Endothelial cell of hepatic sinusoid (primary cell): ENCODE results near the gene TRIM14.

ENCODE experiments used
- in situ Hi-C: cut with HindIII; loops from 2 replicates; pipeline ENCODE4 v1.10.0; 2017; ENCODE audit warnings: low sequenced_read_pairs

Gene TRIM14

DNA sequence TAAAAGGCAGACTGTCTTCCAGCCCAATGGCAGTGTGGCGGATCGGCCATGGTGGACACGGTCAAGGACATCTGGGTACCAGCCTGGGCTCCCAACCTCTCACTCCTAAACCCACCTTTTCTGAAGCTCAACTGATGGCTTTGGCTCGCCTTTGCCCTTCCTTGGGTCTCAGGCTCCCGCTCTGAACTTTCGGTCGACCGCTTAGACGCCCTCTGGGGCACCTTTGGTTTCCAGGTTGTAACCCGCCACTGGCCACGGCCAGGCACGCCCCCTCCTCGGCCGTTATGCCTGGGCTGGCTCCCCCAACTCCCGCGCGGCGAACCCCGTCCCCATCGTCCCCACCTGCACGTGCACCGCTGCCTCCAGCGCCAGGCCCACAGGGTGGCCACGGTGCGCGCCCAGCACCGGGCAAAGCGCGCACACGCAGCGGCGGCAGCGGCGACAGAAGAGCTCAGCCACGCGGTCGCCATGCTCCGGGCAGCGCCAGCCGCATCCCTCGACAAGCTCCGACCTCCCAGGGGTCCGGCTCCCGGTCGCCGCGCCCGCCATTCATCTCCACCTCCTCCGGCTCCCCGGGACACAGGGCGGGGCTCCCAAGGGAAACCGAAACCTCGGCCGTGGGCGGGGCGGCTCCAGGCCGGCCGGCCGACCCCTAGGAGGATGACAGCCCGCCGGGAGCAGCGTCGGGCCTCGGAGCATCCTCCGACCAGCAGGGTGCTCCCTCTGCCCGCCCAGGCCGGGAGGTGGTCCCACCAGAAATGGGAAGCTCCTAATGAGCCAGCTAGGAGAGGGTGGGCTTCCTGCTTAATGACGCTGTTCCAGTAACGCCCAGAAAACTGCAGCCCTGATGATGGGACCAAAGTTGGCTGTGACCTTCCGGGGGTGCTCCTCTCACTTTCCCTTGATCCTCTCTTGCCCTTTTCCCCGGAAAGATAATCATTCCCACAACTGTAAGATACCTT is at the start of gene TRIM14:
Gene TRIM14, minus strand, starts transcription at position 583 of the 962 bp plus-strand sequence. Its CDS starts 34 bp downstream, at position 549.
- in situ Hi-C loops = no loop called here

- in situ Hi-C loops = no loop called here
Measured at GRCh38 chr9:98168153-98168780, 49.2 kb upstream of the TRIM14 start.

DNA sequence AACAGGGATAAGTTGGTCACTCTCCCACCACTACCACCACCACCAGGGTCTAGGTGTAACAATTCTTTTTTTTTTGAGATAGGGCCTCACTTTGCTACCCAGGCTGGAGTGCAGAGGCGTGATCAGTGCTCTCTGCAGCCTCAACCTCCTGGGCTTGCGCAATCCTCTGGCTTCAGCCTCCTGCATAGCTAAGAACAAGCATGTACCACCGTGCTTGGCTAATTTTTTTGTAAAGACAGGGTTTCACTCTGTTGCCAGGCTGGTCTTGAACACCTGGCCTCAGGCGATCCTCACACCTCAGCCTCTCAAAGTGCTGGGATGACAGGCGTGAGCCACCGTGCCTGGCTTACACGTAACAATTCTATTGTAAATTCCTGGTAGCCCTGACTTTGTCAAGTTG is 45.9 kb upstream of the TRIM14 start:
- in situ Hi-C loops = no loop called here

DNA sequence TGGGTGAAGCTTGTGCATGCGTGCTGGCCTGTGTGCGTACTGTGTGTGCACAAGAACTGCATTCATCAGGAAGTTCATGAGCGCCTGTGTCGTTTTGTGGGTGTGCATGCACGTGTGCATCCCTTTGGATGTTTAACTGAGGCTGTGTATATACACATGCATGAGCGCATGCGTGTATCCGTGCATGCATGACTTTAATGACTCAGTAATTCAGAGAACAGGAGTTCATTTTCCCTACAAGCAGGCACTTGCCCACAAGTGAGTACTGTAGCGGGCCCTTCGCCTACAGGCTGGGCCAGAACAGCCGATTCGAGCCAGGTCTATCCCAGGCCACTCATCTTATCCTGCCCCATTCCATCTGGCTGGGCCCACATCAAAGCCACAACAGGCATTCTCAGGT is 43.6 kb upstream of the TRIM14 start:
- in situ Hi-C loops = no loop called here

DNA sequence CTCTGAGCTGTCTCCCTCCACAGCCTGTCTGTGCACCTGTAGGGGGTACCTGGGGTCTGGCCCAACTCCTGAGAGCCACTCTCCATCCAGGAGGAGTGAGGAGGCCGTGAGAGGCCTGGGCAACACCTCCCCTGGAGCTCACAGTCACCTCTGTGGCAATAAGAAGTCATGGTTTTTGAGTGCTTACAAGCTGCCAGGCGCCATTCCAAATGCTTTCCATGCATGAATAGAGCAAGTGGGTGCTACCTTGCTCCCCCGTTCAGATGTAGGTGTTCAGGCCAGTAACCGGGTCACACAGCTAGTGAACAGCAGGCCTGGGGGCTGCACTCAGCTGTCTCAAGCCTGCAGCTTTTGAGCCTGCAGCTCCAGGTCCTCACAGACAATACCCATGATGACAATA is 42.8 kb upstream of the TRIM14 start:
- in situ Hi-C loops = no loop called here

- in situ Hi-C loops = no loop called here
Measured at GRCh38 chr9:98159790-98160189, 40.8 kb upstream of the TRIM14 start.

DNA sequence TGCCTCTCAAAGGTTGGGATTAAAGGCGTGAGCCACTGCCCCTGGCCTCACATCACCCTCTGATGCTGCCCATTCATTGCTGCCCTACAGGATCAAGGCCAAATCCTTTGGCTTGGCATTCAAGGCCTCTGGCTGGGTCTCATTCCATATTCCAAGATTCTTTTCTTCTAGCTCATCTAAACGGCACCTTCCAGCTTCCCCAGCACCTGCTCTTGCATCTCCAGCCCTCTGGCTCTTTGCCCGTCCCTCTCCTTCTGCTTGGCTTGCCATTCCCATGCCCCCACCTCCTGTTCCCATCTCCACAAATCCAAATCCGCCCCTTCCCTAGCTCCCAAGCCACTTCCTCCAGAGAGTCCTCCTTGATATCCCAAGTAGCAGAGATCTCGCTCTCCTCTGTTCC is 40.3 kb upstream of the TRIM14 start:
- in situ Hi-C loops = no loop called here

DNA sequence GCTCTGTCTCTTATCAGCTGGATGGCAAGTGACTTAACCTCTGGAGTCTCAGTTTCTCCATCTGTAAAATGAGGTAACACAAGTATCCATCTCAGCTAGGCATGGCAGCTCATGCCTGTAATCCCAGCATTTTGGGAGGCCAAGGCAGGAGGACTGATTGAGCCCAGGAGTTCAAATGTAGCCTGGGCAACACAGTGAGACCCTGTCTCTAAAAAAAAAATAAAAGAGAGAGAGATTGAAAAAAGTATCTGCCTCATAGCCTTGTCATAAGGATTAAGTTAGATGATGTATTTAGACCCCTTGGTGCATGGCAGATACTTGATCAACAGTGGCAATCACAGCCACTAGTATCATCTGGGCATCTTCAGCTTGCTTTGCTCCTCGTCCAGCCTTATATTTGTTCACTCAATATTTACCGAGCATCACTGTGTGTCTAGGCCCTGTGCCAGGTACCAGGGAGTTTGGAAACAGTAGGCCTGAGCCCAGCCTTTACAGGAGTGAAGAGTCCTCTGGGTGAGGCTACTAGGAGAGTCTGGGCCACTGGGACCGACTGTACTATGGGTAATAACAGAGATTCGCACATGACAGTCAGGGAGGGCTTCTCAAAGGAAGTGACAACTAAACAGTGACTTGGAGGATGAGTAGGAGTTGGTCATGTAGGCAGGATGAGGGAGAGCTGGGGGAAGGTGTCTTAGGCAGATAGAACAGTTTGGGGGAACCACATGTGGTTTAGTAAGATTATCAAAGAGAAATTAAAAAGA is 39.2 kb upstream of the TRIM14 start:
- in situ Hi-C loops = no loop called here

DNA sequence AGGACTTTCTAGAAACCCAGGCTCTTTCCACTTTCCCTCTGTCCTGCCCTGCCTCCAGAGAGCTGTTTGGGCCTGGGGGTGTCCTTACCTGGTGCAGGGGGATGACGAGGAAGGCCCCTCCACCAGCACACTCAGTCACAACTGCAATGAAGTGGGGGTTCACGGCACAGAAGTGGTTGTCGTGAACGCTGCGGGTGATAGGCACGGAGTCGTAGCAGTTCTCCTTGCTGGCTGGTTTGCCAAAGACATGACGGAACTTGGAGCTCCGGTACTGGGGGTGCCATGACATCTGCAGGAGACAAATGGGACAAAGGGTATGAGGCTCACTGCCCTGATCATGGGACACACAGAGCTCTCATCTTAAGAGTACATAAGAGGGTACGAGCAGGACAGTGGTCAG is 38.4 kb upstream of the TRIM14 start:
- in situ Hi-C loops = no loop called here

DNA sequence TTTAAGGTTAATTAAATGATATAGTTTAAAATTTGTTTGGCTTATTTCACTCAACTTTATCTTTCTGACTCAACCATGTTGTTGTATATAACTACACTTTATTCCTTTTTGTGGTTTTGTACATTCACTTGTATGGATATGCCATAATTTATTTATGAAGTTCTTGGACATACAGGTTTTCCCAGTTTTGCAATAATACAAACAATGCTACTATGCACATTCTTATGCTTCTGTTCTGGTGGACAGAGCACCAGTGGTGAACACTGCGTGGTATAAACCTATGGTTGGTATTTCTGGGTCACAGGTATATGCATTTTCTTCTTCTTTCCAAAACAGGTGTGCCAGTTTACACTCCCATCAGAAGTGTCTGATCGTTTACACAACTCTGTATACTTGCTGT is 35.7 kb upstream of the TRIM14 start:
- in situ Hi-C loops = no loop called here

GRCh38 chr9:98152526-98152925 is 33.5 kb upstream of the TRIM14 start:
- in situ Hi-C loops = no loop called here

GRCh38 chr9:98150721-98151120 is 31.7 kb upstream of the TRIM14 start:
- in situ Hi-C loops = no loop called here

DNA sequence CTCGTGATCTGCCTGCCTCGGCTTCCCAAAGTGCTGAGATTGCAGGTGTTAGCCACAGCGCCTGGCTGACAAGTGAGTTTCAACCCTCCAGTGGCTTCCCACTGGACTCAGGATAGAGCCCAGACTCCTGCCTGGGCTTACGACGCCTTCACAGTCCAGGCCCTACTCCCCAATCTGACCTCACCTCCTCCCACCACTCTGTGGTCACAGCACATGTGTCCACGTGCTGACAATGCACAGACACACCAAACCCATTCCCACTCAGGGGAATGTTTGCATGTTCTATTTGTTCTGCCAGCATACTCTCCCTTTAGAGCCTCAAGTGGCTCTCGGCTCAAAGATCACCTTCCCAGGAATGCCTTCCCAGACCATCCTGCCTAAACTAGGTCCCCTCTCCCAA is 31.1 kb upstream of the TRIM14 start:
- in situ Hi-C loops = no loop called here

GRCh38 chr9:98149422-98149821 is 30.4 kb upstream of the TRIM14 start:
- in situ Hi-C loops = no loop called here

DNA sequence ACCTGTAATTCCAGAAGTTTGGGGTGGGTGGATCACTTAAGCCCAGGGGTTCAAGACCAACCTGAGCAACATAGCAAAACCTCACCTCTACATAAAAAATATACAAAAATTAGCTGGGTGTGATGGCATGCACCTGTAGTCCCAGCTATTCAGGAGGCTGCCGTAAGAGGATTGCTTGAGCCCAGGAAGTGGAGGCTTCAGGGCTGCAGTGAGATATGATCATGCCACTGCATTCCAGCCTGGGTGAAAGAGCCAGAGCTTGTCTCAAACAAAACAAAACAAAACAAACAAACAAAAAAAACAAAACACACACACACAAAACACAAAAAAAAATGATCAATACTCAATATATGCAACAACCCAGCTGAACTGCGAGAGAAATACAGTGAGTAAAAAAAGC is 29.5 kb upstream of the TRIM14 start:
- in situ Hi-C loops = no loop called here

DNA sequence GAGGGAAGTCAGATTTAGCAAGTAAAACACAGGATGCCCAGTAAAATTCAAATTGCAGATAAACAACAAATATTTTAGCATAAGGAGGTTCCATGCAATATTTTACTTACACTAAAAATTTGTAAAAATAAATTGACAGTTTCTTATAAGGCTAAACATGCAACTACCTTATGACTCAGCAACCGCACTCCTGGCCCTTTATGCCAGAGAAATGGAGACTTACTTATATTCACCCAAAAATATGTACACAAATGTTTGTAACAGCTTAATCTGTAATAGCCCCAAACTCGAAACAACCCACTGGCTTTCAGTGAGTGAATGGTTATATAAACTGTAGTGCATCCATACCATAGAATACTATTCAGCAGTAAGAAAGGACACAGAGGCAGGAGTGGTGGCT is 28.6 kb upstream of the TRIM14 start:
- in situ Hi-C loops = no loop called here

GRCh38 chr9:98146101-98146991 is 27.3 kb upstream of the TRIM14 start:
- in situ Hi-C loops = no loop called here

- in situ Hi-C loops = no loop called here
Measured at GRCh38 chr9:98144631-98145030, 25.6 kb upstream of the TRIM14 start.

DNA sequence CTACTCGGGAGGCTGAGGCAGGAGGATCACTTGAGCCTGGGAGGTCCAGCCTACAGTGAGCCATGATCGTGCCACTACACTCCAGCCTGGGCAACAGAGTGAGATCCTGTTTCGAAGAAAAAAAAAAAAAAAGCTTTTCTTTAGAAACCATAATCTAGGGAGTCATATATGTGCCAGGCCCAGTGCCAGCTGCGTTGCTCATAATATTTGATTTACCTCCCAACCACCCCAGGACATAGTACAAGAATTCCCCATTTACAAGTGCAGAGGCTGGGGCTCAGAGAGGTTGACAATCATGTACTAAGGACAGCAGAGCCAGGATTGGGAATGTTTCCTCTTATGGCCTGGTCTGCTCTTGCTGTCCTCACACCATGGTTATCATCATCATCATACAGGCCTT is 25.1 kb upstream of the TRIM14 start:
- in situ Hi-C loops = no loop called here

DNA sequence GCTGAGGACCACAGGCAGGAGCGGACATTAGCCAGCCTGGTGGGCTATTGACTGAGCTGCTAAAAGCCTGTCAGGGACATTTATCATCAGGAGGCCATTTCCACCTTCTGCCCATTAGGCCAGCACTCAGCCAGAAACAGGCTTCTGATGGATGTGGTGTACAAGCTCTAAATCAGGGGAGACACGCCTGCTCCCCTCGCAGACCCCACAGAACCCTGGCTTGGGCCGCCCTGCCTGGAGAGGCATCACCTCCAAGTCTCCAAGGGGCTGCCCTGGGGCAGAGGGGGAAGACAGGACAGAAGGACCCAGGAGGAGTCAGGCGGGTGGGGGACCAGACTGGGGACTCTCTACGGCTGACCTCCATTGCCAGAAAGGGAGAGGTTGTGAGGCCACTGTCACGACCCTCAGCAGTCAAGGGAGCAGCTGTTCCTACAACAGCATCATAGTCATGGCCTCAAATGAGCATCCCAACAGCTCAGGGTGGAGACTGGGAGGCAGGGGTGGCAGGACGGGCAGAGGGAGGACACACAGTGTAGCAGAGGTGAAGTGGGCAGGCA is 24.0 kb upstream of the TRIM14 start:
- in situ Hi-C loops = no loop called here
